Neural cell (in vitro differentiated cells): Measurements from ENCODE around the gene LIMCH1. TPM values are rescaled to one million over a fixed set of nuclear protein-coding genes. Genes with fewer than 3 reads are reported as not detected.

Experiments
- H2AFZ ChIP-seq: fragments of 200-600, 300-800 bp; sonication (generic), shearing (Covaris generic); 2 replicates; pipeline ENCODE4 v1.6.0; 2014; ENCODE audit warnings: low read depth, mild to moderate bottlenecking, antibody characterized with exemption, low read length, moderate library complexity
- H3F3A ChIP-seq: fragments of 200-600 bp; shearing (Covaris generic); 2 replicates; pipeline ENCODE4 v1.6.1; 2016; ENCODE audit warnings: mild to moderate bottlenecking, moderate library complexity, mixed read lengths, antibody characterized with exemption, low read length; ENCODE audit not compliant: insufficient read depth, poor library complexity, severe bottlenecking
- H3K27ac ChIP-seq: fragments of 200-600, 300-800 bp; sonication (generic), shearing (Covaris generic); 2 replicates; pipeline ENCODE4 v1.5.1; 2014; ENCODE audit warnings: mild to moderate bottlenecking, low read length, moderate library complexity
- H3K27me3 ChIP-seq: fragments of 300-800, 200-600 bp; sonication (generic), shearing (Covaris generic); 2 replicates; pipeline ENCODE4 v1.6.0; 2014; ENCODE audit warnings: mild to moderate bottlenecking, low read depth, low read length, moderate library complexity; ENCODE audit not compliant: insufficient read depth
- H3K36me3 ChIP-seq: fragments of 300-800, 200-600 bp; sonication (generic), shearing (Covaris generic); 2 replicates; pipeline ENCODE4 v1.5.1; 2014; ENCODE audit warnings: mild to moderate bottlenecking, antibody characterized with exemption, low read length, moderate library complexity; ENCODE audit not compliant: insufficient read depth
- H3K4me2 ChIP-seq: fragments of 300-800, 200-600 bp; sonication (generic), shearing (Covaris generic); 2 replicates; pipeline ENCODE4 v1.6.0; 2014; ENCODE audit warnings: mild to moderate bottlenecking, low read length
- H3K4me3 ChIP-seq: fragments of 300-800, 200-600 bp; sonication (generic), shearing (Covaris generic); 2 replicates; pipeline ENCODE4 v1.5.1; 2014; ENCODE audit warnings: mild to moderate bottlenecking, low read length, moderate library complexity
- H3K79me2 ChIP-seq: fragments of 200-600 bp; shearing (Covaris generic); replicated peaks from 2 replicates; pipeline ENCODE4 v1.6.0; 2014; ENCODE audit warnings: mild to moderate bottlenecking, low read length, moderate library complexity; ENCODE audit not compliant: insufficient read depth
- H3K9ac ChIP-seq: fragments of 300-800, 200-600 bp; sonication (generic), shearing (Covaris generic); 2 replicates; pipeline ENCODE4 v1.6.1; 2016; ENCODE audit warnings: mild to moderate bottlenecking, low read length, mixed read lengths
- H3K9me2 ChIP-seq: fragments of 200-600 bp; shearing (Covaris generic); 2 replicates; pipeline ENCODE4 v1.6.1; 2016; ENCODE audit warnings: mild to moderate bottlenecking, low read length, mixed read lengths; ENCODE audit not compliant: insufficient read depth
- H3K9me3 ChIP-seq: fragments of 200-600, 300-800 bp; sonication (generic), shearing (Covaris generic); 2 replicates; pipeline ENCODE4 v1.6.1; 2016; ENCODE audit warnings: mild to moderate bottlenecking, mixed run types, low read length, moderate library complexity, mixed read lengths
- H4K20me1 ChIP-seq: fragments of 200-600 bp; shearing (Covaris generic); 2 replicates; pipeline ENCODE4 v1.6.1; 2016; ENCODE audit warnings: mild to moderate bottlenecking, mixed run types; ENCODE audit not compliant: insufficient read depth
- EP300 ChIP-seq: fragments of 450-650 bp; conservative IDR thresholded peaks from 2 replicates; pipeline ENCODE4 v1.6.1; 2014; ENCODE audit warnings: antibody characterized with exemption, mild to moderate bottlenecking, moderate library complexity; ENCODE audit not compliant: poor library complexity, severe bottlenecking
- EZH2 ChIP-seq: fragments of 200-600, 300-800 bp; shearing (Covaris generic), sonication (generic); IDR thresholded peaks from 2 replicates; pipeline ENCODE4 v1.6.1; 2014; ENCODE audit warnings: antibody characterized with exemption, low read length, borderline replicate concordance, mild to moderate bottlenecking; ENCODE audit not compliant: insufficient read depth, poor library complexity, severe bottlenecking
- MXI1 ChIP-seq: fragments of 450-650 bp; conservative IDR thresholded peaks from 2 replicates; pipeline ENCODE4 v1.6.1; 2014; ENCODE audit warnings: antibody characterized with exemption, mild to moderate bottlenecking; ENCODE audit not compliant: poor library complexity, severe bottlenecking
- POLR2AphosphoS5 ChIP-seq: IDR thresholded peaks from 2 replicates; pipeline ENCODE4 v1.6.1; 2012
- RAD21 ChIP-seq: fragments of 450-650 bp; conservative IDR thresholded peaks from 2 replicates; pipeline ENCODE4 v1.6.1; 2014; ENCODE audit warnings: antibody characterized with exemption, mild to moderate bottlenecking, moderate library complexity
- SMC3 ChIP-seq: fragments of 450-650 bp; conservative IDR thresholded peaks from 2 replicates; pipeline ENCODE4 v1.6.1; 2014; ENCODE audit warnings: antibody characterized with exemption, mild to moderate bottlenecking, moderate library complexity; ENCODE audit not compliant: poor library complexity
- TAF1 ChIP-seq: IDR thresholded peaks from 2 replicates; pipeline ENCODE4 v1.6.1; 2012; ENCODE audit warnings: low read depth
- polyA plus RNA-seq: library from polyadenylated mRNA; depleted of rRNA; stranded (reverse); fragments of >200 nt; gene quantifications from 2 replicates; pipeline ENCODE4 v1.2.3, GENCODE V29; 2014
- TF ChIP-seq, protein P1 (sequence below): IDR thresholded peaks from 2 replicates; pipeline ENCODE4 v1.6.1; 2012; ENCODE audit warnings: borderline replicate concordance
- TF ChIP-seq, protein P2 (sequence below): fragments of 450-650 bp; IDR thresholded peaks from 2 replicates; pipeline ENCODE4 v1.5.1; 2014; ENCODE audit warnings: antibody characterized with exemption, mild to moderate bottlenecking, moderate library complexity; ENCODE audit not compliant: poor library complexity, severe bottlenecking

The LIMCH1 gene
- polyA plus RNA-seq, 1 donor from 2014 or later = 9.1 TPM

- Histone ChIP-seq H3K9me3 (no peaks in the 10 kb centered on the region), H3K27ac (no peak overlapping the region), H3K79me2 (no peaks in the 10 kb centered on the region), H2AFZ (no peak overlapping the region), H3K36me3 (no peaks in the 10 kb centered on the region), H3F3A (no peaks in the 10 kb centered on the region), H3K4me2 (no peak overlapping the region), H4K20me1 (no peaks in the 10 kb centered on the region), H3K4me3 (no peak overlapping the region), H3K27me3 (no peaks in the 10 kb centered on the region), H3K9me2 (no peaks in the 10 kb centered on the region), H3K9ac (no peak overlapping the region)
- no peak for TF ChIP-seq EP300
- no peak for TF ChIP-seq POLR2AphosphoS5
- no peak for TF ChIP-seq MXI1
- TF ChIP-seq, protein P1, sequence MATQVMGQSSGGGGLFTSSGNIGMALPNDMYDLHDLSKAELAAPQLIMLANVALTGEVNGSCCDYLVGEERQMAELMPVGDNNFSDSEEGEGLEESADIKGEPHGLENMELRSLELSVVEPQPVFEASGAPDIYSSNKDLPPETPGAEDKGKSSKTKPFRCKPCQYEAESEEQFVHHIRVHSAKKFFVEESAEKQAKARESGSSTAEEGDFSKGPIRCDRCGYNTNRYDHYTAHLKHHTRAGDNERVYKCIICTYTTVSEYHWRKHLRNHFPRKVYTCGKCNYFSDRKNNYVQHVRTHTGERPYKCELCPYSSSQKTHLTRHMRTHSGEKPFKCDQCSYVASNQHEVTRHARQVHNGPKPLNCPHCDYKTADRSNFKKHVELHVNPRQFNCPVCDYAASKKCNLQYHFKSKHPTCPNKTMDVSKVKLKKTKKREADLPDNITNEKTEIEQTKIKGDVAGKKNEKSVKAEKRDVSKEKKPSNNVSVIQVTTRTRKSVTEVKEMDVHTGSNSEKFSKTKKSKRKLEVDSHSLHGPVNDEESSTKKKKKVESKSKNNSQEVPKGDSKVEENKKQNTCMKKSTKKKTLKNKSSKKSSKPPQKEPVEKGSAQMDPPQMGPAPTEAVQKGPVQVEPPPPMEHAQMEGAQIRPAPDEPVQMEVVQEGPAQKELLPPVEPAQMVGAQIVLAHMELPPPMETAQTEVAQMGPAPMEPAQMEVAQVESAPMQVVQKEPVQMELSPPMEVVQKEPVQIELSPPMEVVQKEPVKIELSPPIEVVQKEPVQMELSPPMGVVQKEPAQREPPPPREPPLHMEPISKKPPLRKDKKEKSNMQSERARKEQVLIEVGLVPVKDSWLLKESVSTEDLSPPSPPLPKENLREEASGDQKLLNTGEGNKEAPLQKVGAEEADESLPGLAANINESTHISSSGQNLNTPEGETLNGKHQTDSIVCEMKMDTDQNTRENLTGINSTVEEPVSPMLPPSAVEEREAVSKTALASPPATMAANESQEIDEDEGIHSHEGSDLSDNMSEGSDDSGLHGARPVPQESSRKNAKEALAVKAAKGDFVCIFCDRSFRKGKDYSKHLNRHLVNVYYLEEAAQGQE = no peak
- TF ChIP-seq RAD21 = no peak
- no peak for TF ChIP-seq TAF1
- TF ChIP-seq SMC3 = no peak
- no peak for TF ChIP-seq EZH2
- TF ChIP-seq, protein P2, sequence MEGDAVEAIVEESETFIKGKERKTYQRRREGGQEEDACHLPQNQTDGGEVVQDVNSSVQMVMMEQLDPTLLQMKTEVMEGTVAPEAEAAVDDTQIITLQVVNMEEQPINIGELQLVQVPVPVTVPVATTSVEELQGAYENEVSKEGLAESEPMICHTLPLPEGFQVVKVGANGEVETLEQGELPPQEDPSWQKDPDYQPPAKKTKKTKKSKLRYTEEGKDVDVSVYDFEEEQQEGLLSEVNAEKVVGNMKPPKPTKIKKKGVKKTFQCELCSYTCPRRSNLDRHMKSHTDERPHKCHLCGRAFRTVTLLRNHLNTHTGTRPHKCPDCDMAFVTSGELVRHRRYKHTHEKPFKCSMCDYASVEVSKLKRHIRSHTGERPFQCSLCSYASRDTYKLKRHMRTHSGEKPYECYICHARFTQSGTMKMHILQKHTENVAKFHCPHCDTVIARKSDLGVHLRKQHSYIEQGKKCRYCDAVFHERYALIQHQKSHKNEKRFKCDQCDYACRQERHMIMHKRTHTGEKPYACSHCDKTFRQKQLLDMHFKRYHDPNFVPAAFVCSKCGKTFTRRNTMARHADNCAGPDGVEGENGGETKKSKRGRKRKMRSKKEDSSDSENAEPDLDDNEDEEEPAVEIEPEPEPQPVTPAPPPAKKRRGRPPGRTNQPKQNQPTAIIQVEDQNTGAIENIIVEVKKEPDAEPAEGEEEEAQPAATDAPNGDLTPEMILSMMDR = no peak
Observed at GRCh38 chr4:41526628-41527027, 11.3 kb upstream of the LIMCH1 start.

DNA sequence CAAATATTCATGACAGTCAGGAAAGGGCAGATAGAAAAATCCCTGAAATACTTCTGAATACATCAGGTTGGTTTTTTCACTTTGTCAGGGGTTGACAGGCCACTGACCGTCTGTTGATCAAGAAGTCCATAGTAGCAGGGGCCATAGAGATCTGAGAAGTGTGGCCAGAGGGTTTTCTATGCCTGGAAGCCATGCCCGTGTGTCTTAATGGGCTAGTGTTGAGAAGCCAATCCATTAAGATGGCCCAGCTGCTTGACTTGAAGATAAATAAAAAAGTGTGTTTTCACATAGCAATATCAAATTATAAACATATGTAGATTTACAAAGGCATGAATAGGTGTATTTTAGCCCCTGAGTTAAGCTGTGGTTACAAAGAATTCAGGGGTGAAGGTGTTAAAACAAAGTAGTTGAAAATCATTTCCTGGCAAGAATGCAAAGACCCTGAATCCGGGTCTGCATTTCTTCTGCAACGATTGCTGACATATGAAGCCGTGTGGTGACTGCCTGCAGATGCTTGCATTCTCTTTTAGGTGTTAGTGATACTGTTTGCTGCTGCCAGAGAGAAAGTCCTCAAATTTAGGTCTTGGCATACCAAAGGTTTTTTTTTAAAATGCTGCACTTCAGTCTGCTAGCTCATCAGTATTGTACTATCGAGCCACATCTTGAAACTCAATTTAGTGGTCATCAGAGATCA lies 9.3 kb upstream of the LIMCH1 start:
- Histone ChIP-seq H2AFZ (no peak overlapping the region), H3K9me3 (no peaks in the 10 kb centered on the region), H3K27me3 (no peaks in the 10 kb centered on the region), H3F3A (no peaks in the 10 kb centered on the region), H3K9ac (no peak overlapping the region), H3K36me3 (no peaks in the 10 kb centered on the region), H3K27ac (no peak overlapping the region), H3K4me2 (no peak overlapping the region), H3K4me3 (no peak overlapping the region), H4K20me1 (no peaks in the 10 kb centered on the region), H3K79me2 (no peaks in the 10 kb centered on the region), H3K9me2 (no peaks in the 10 kb centered on the region)
- TF ChIP-seq EP300 (no peak), RAD21 (no peak), SMC3 (no peak), EZH2 (no peak), TAF1 (no peak), POLR2AphosphoS5 (no peak)
